Stomach (tissue), 9 donors: Measurements from ENCODE around the gene RHO. TPM values are rescaled to one million over a fixed set of nuclear protein-coding genes. Genes with fewer than 3 reads are reported as not detected.

Experiments used
- DNase-seq, 2 donors: peaks; one replicate each; pipeline versions ENCODE4 v3.0.0 to v3.0.0-alpha.2; 2013 to 2019
- H3K27ac ChIP-seq, 5 donors: fragments of 200-600 bp in 4 of 5; sonication (generic) in 4 of 5; one replicate each; pipeline ENCODE4 v1.5.1; 2013 to 2019; ENCODE audit warnings: mild to moderate bottlenecking in 1 of 5, moderate library complexity in 1 of 5
- H3K27me3 ChIP-seq, 3 donors: fragments of 200-600 bp; sonication (generic); one replicate each; pipeline ENCODE4 v1.5.1; 2017 to 2019; ENCODE audit warnings: mixed run types in 1 of 3
- H3K36me3 ChIP-seq, 4 donors: fragments of 200-600 bp; sonication (generic); 1 replicate in 3 of 4; 2 replicates in 1 of 4; pipeline ENCODE4 v1.5.1; 2016 to 2019
- H3K4me1 ChIP-seq, 4 donors: fragments of 200-600 bp; sonication (generic); one replicate each; pipeline ENCODE4 v1.5.1; 2016 to 2019
- H3K4me3 ChIP-seq, 4 donors: fragments of 200-600 bp; sonication (generic) in 3 of 4; one replicate each; pipeline ENCODE4 v1.5.1; 2016 to 2019; ENCODE audit warnings: mild to moderate bottlenecking in 1 of 4
- H3K9me3 ChIP-seq, 4 donors: fragments of 200-600 bp; sonication (generic); one replicate each; pipeline ENCODE4 v1.5.1; 2016 to 2019
- CTCF ChIP-seq, 7 experiments: fragments of 450-650 bp in 4 of 7; fragments of 200-600 bp in 3 of 7; sonication (generic) in 3 of 7; IDR thresholded peaks; one replicate each; pipeline ENCODE4 v1.5.1; 2016 to 2019; ENCODE audit warnings: antibody characterized with exemption in 7 of 7, control low read depth in 2 of 7, mild to moderate bottlenecking in 1 of 7
- EP300 ChIP-seq: sonication (generic); formaldehyde crosslinking; IDR thresholded peaks from one replicate; pipeline ENCODE4 v1.6.1; 2017; ENCODE audit warnings: antibody characterized with exemption
- POLR2A ChIP-seq, 4 donors: fragments of 450-650 bp; IDR thresholded peaks; one replicate each; pipeline ENCODE4 v1.6.1; 2016; ENCODE audit warnings: antibody characterized with exemption in 4 of 4, control low read depth in 2 of 4, mild to moderate bottlenecking in 1 of 4, moderate library complexity in 1 of 4
- POLR2AphosphoS5 ChIP-seq, 3 donors: sonication (generic); formaldehyde crosslinking; IDR thresholded peaks; one replicate each; pipeline ENCODE4 v1.6.1; 2016; ENCODE audit warnings: antibody characterized with exemption in 3 of 3
- WGBS, 5 donors: extraction: QIAGEN DNeasy Blood & Tissue Kit in 3 of 5; methylation state at CpG; one replicate each; pipeline versions ENCODE4 v1.1.5 to v1.1.7; 2013 to 2018; 5-methylcytosine and 5-hydroxymethylcytosine counted together
- intact Hi-C: fragments of 100-400 bp; cut with DNase I; formaldehyde crosslinking; loops from one replicate; pipeline ENCODE4 v1.15.1; 2023; ENCODE audit warnings: low total_unique reads
- polyA plus RNA-seq, 3 donors: library from polyadenylated mRNA; stranded (reverse); fragments of 200-250 nt; gene quantifications; one replicate each; pipeline ENCODE4 v1.2.3, GENCODE V29; 2013
- total RNA-seq, 5 donors: library from RNA; depleted of rRNA; stranded (reverse); fragments of >200 nt; gene quantifications; one replicate each; pipeline versions ENCODE4 v1.1.0 to v1.2.3, GENCODE V29; 2014 to 2016
- donor health status: healthy with polysubstance abuse.
- donor health status: Bipolar disorder and iron deficiency.
- donor health status: healthy.

Gene RHO
- total and polyA plus RNA-seq, 8 donors: not detected

- H3K27ac ChIP-seq: peak overlapping the region in 3 of 5 donors; percentile 60 to 84 (median 83)
- intact Hi-C loops: no loop called here
- peaks cover 26 to 61% (median 52%) of the 10 kb centered on the region in 4 donors for H3K36me3 ChIP-seq
- H3K4me3 ChIP-seq: no peak overlapping the region
- no peak for DNase-seq
- peaks cover 50 to 88% (median 62%) of the 10 kb centered on the region in 4 donors for H3K4me1 ChIP-seq
- no peaks in the 10 kb centered on the region for H3K27me3 ChIP-seq
- WGBS, 5 donors: 80 to 84% (median 83%) methylated on average over 28 to 31 of the region's 31 CpGs
- no peaks in the 10 kb centered on the region for H3K9me3 ChIP-seq
- TF ChIP-seq POLR2AphosphoS5 (IDR thresholded peaks at IDR 0.05) (no peak), CTCF (IDR thresholded peaks at IDR 0.05) (no peak), POLR2A (IDR thresholded peaks at IDR 0.05) (no peak), EP300 (no peak)
These were observed 28.6 kb downstream of the RHO start for GRCh38 chr3:129556890-129557547.

- intact Hi-C loops: no loop called here
- H3K27me3 ChIP-seq: no peaks in the 10 kb centered on the region
- WGBS, 5 donors: 57 to 75% (median 68%) methylated on average over 11 of the region's 11 CpGs
- H3K27ac ChIP-seq: peak overlapping the region in 4 of 5 donors; percentile 11 to 84 (median 72)
- TF ChIP-seq POLR2AphosphoS5 (IDR thresholded peaks at IDR 0.05): peak in 1 of 3 donors; percentile 18
- no peak for TF ChIP-seq POLR2A (IDR thresholded peaks at IDR 0.05)
- no peak for TF ChIP-seq EP300
- no peak for TF ChIP-seq CTCF (IDR thresholded peaks at IDR 0.05)
- no peaks in the 10 kb centered on the region for H3K9me3 ChIP-seq
- peak in 1 of 2 donors; percentile 57 for DNase-seq
- no peak overlapping the region for H3K4me3 ChIP-seq
- H3K4me1 ChIP-seq: peaks cover 50 to 93% (median 63%) of the 10 kb centered on the region in 4 donors
- peaks cover 26 to 66% (median 58%) of the 10 kb centered on the region in 4 donors for H3K36me3 ChIP-seq
These were observed 29.1 kb downstream of the RHO start for GRCh38 chr3:129557548-129557894.

GRCh38 chr3:129558081-129558771, 29.8 kb downstream of the RHO start:
- intact Hi-C loops: no loop called here
- Histone ChIP-seq H3K27ac (peak overlapping the region in 4 of 5 donors; percentile 14 to 84 (median 72)), H3K4me3 (no peak overlapping the region), H3K4me1 (peaks cover 50 to 92% (median 62%) of the 10 kb centered on the region in 4 donors), H3K9me3 (no peaks in the 10 kb centered on the region), H3K27me3 (no peaks in the 10 kb centered on the region), H3K36me3 (peaks cover 26 to 73% (median 65%) of the 10 kb centered on the region in 4 donors)
- DNase-seq: no peak
- WGBS, 5 donors: 82 to 88% (median 87%) methylated on average over 14 to 15 of the region's 15 CpGs
- TF ChIP-seq POLR2AphosphoS5 (IDR thresholded peaks at IDR 0.05) (no peak), CTCF (IDR thresholded peaks at IDR 0.05) (no peak)

GRCh38 chr3:129558772-129559564, 30.5 kb downstream of the RHO start:
- TF ChIP-seq CTCF (IDR thresholded peaks at IDR 0.05) (no peak), POLR2A (IDR thresholded peaks at IDR 0.05) (no peak), POLR2AphosphoS5 (IDR thresholded peaks at IDR 0.05) (no peak), EP300 (no peak)
- Histone ChIP-seq H3K4me1 (peaks cover 47 to 92% (median 61%) of the 10 kb centered on the region in 4 donors), H3K9me3 (no peaks in the 10 kb centered on the region), H3K36me3 (peaks cover 26 to 80% (median 68%) of the 10 kb centered on the region in 4 donors), H3K27ac (peak overlapping the region in 4 of 5 donors; percentile 14 to 87 (median 84)), H3K27me3 (no peaks in the 10 kb centered on the region), H3K4me3 (no peak overlapping the region)
- intact Hi-C loops: no loop called here
- DNase-seq: peak in 1 of 2 donors; percentile 65
- WGBS, 5 donors: 77 to 90% (median 81%) methylated on average over 7 to 11 of the region's 11 CpGs
